Measurements from ENCODE around the gene GALR1. TPM values are rescaled to one million over a fixed set of nuclear protein-coding genes. Genes with fewer than 3 reads are reported as not detected.
"Not testable (repeated sequence)": the region's sequence is repeated elsewhere in the genome, so short reads cannot be mapped to it uniquely, and the experiment has no call there.

The GALR1 gene
- total and polyA plus RNA-seq, 2 experiments from 2014 or later, result 0.07 TPM; not detected in 1

- no peaks in the 10 kb centered on the region for H3K4me1 ChIP-seq (ENCODE audit: insufficient read depth)
- H3K4me3 ChIP-seq, result no peak overlapping the region
- H3K36me3 ChIP-seq (replicated peaks; ENCODE audit: insufficient read depth, low read depth), result no peaks in the 10 kb centered on the region
- no peak overlapping the region for H3K27ac ChIP-seq
- H3K9me3 ChIP-seq (ENCODE audit: low read depth), result no peaks in the 10 kb centered on the region
- no peak for TF ChIP-seq EZH2phosphoT487 (IDR thresholded peaks at IDR 0.05; ENCODE audit: low read depth, severe bottlenecking, unreplicated experiment)
- TF ChIP-seq CTCF (IDR thresholded peaks at IDR 0.05; ENCODE audit: poor library complexity), result no peak
- no peak for TF ChIP-seq EZH2 (IDR thresholded peaks at IDR 0.05; ENCODE audit: borderline replicate concordance)
- H3K9me2 ChIP-seq (replicated peaks; ENCODE audit: insufficient read depth), result no peaks in the 10 kb centered on the region
- H4K20me1 ChIP-seq (ENCODE audit: insufficient read depth, poor library complexity, severe bottlenecking), result no peaks in the 10 kb centered on the region
- DNase-seq (ENCODE audit: low spot score), result no peak
- no peak overlapping the region for H2AFZ ChIP-seq
- no peaks in the 10 kb centered on the region for H3K27me3 ChIP-seq
- WGBS (ENCODE audit: low lambda C conversion rate, missing lambda C conversion rate), result 63% methylated on average over 6 of the region's 6 CpGs
- H3K79me2 ChIP-seq, result no peaks in the 10 kb centered on the region
- peak overlapping the region; percentile 39 for H3K4me2 ChIP-seq
Measured at GRCh38 chr18:77267969-77268368, 18.3 kb downstream of the GALR1 start.

GRCh38 chr18:77268456-77268855, 18.8 kb downstream of the GALR1 start:
- TF ChIP-seq EZH2 (IDR thresholded peaks at IDR 0.05; ENCODE audit: borderline replicate concordance), result no peak
- no peak for TF ChIP-seq EZH2phosphoT487 (IDR thresholded peaks at IDR 0.05; ENCODE audit: low read depth, severe bottlenecking, unreplicated experiment)
- no peak for TF ChIP-seq CTCF (IDR thresholded peaks at IDR 0.05; ENCODE audit: poor library complexity)
- Histone ChIP-seq H3K36me3 (replicated peaks; ENCODE audit: insufficient read depth, low read depth) (no peaks in the 10 kb centered on the region), H3K79me2 (no peaks in the 10 kb centered on the region), H3K4me1 (ENCODE audit: insufficient read depth) (no peaks in the 10 kb centered on the region), H3K27me3 (no peaks in the 10 kb centered on the region), H3K9me2 (replicated peaks; ENCODE audit: insufficient read depth) (no peaks in the 10 kb centered on the region), H3K4me3 (no peak overlapping the region), H4K20me1 (ENCODE audit: insufficient read depth, poor library complexity, severe bottlenecking) (no peaks in the 10 kb centered on the region), H2AFZ (no peak overlapping the region), H3K4me2 (no peak overlapping the region), H3K27ac (no peak overlapping the region), H3K9me3 (ENCODE audit: low read depth) (no peaks in the 10 kb centered on the region)
- no peak for DNase-seq (ENCODE audit: low spot score)
- 90% methylated on average over 9 of the region's 9 CpGs for WGBS (ENCODE audit: low lambda C conversion rate, missing lambda C conversion rate)

- H3K4me1 ChIP-seq (ENCODE audit: insufficient read depth), result no peaks in the 10 kb centered on the region
- H3K79me2 ChIP-seq, result no peaks in the 10 kb centered on the region
- H3K4me2 ChIP-seq, result no peak overlapping the region
- DNase-seq (ENCODE audit: low spot score), result no peak
- H3K9me2 ChIP-seq (replicated peaks; ENCODE audit: insufficient read depth), result no peaks in the 10 kb centered on the region
- no peaks in the 10 kb centered on the region for H3K27me3 ChIP-seq
- no peak overlapping the region for H3K27ac ChIP-seq
- H3K36me3 ChIP-seq (replicated peaks; ENCODE audit: insufficient read depth, low read depth), result no peaks in the 10 kb centered on the region
- H3K9me3 ChIP-seq (ENCODE audit: low read depth), result no peaks in the 10 kb centered on the region
- TF ChIP-seq EZH2phosphoT487 (IDR thresholded peaks at IDR 0.05; ENCODE audit: low read depth, severe bottlenecking, unreplicated experiment), result no peak
- no peak for TF ChIP-seq CTCF (IDR thresholded peaks at IDR 0.05; ENCODE audit: poor library complexity)
- TF ChIP-seq EZH2 (IDR thresholded peaks at IDR 0.05; ENCODE audit: borderline replicate concordance), result no peak
- H3K4me3 ChIP-seq, result no peak overlapping the region
- no peaks in the 10 kb centered on the region for H4K20me1 ChIP-seq (ENCODE audit: insufficient read depth, poor library complexity, severe bottlenecking)
- no peak overlapping the region for H2AFZ ChIP-seq
- 38% methylated on average over 9 of the region's 9 CpGs for WGBS (ENCODE audit: low lambda C conversion rate, missing lambda C conversion rate)
Measured at GRCh38 chr18:77271576-77272481, 22.2 kb downstream of the GALR1 start.

DNA sequence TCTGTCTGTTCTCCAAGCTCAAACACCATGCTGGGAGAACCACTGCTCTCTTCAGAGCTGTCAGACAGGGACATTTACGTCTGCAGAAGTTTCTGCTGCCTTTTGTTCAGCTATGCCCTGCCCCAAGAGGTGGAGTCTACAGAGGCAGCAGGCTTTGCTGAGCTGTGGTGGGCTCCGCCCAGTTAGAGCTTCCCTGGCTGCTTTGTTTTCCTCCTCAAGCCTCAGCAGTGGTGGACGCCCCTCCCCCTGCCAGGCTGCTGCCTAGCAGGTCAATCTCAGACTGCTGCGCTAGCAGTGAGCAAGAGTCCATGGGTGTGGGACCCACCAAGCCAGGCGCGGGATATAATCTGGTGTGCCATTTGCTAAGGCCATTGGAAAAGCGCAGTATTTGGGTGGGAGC, 41.2 kb downstream of the GALR1 start:
- not testable (repeated sequence) for H4K20me1 ChIP-seq (ENCODE audit: insufficient read depth, poor library complexity, severe bottlenecking)
- 86% methylated on average over 7 of the region's 7 CpGs for WGBS (ENCODE audit: low lambda C conversion rate, missing lambda C conversion rate)

More for the DNA sequence above, 41.2 kb downstream of the GALR1 start:
- not testable (repeated sequence) for H3K27ac ChIP-seq; DNase-seq (ENCODE audit: low spot score); H3K27me3 ChIP-seq; H3K4me2 ChIP-seq; H3K9me2 ChIP-seq (replicated peaks; ENCODE audit: insufficient read depth); H3K4me3 ChIP-seq; H3K9me3 ChIP-seq (ENCODE audit: low read depth); H2AFZ ChIP-seq; H3K36me3 ChIP-seq (replicated peaks; ENCODE audit: insufficient read depth, low read depth); H3K79me2 ChIP-seq; H3K4me1 ChIP-seq (ENCODE audit: insufficient read depth)

All from hepatocyte (in vitro differentiated cells).